GM23338 (cell line): ENCODE data around the gene LTBR. TPM values are rescaled to one million over a fixed set of nuclear protein-coding genes. Genes with fewer than 3 reads are reported as not detected.

Experiments used
- ATAC-seq: fragments of 200-7000 bp; cut with Tn5 transposase; 3 replicates; pipeline ENCODE4 v1.9.1; 2020
- DNase-seq: peaks from one replicate; pipeline ENCODE4 v3.0.0-alpha.2; 2015; ENCODE audit warnings: low spot score
- H2AFZ ChIP-seq: fragments of 200-600 bp; sonication (generic); 2 replicates; pipeline ENCODE4 v1.8.0; 2016; ENCODE audit warnings: antibody characterized with exemption, mild to moderate bottlenecking, moderate library complexity
- H3F3A ChIP-seq: fragments of 200-600 bp; sonication (generic); replicated peaks from 2 replicates; pipeline ENCODE4 v1.8.0; 2017; ENCODE audit warnings: antibody characterized with exemption, mixed run types, low read depth
- H3K27ac ChIP-seq: fragments of 200-600 bp; sonication (generic); 2 replicates; pipeline ENCODE4 v1.6.1; 2016; ENCODE audit warnings: low read depth
- H3K27me3 ChIP-seq: fragments of 200-600 bp; sonication (generic); 2 replicates; pipeline ENCODE4 v1.8.0; 2016; ENCODE audit warnings: mild to moderate bottlenecking, mixed run types, moderate library complexity; ENCODE audit not compliant: insufficient read depth
- H3K36me3 ChIP-seq: fragments of 200-600 bp; sonication (generic); 2 replicates; pipeline ENCODE4 v1.8.0; 2016; ENCODE audit warnings: mild to moderate bottlenecking; ENCODE audit not compliant: insufficient read depth
- H3K4me1 ChIP-seq: fragments of 200-600 bp; sonication (generic); 2 replicates; pipeline ENCODE4 v1.8.0; 2016; ENCODE audit warnings: mild to moderate bottlenecking, moderate library complexity; ENCODE audit not compliant: insufficient read depth
- H3K4me2 ChIP-seq: fragments of 200-600 bp; sonication (generic); 2 replicates; pipeline ENCODE4 v1.7.1; 2017; ENCODE audit warnings: mixed run types
- H3K4me3 ChIP-seq: fragments of 200-600 bp; sonication (generic); 2 replicates; pipeline ENCODE4 v1.6.1; 2016; ENCODE audit warnings: mixed run types
- H3K79me2 ChIP-seq: fragments of 200-600 bp; sonication (generic); replicated peaks from 2 replicates; pipeline ENCODE4 v1.8.0; 2017; ENCODE audit warnings: mild to moderate bottlenecking; ENCODE audit not compliant: insufficient read depth
- H3K9me2 ChIP-seq: fragments of 200-600 bp; sonication (generic); 2 replicates; pipeline ENCODE4 v1.8.0; 2017; ENCODE audit not compliant: insufficient read depth
- H4K20me1 ChIP-seq: fragments of 200-600 bp; sonication (generic); replicated peaks from 2 replicates; pipeline ENCODE4 v1.8.0; 2017; ENCODE audit warnings: mild to moderate bottlenecking; ENCODE audit not compliant: insufficient read depth
- H3K27ac Mint-ChIP-seq: 2 replicates; pipeline ENCODE4 v1.8.0; 2020; ENCODE audit warnings: inconsistent platforms, mild to moderate bottlenecking, moderate library complexity, mixed read lengths
- H3K27me3 Mint-ChIP-seq: 3 replicates; pipeline ENCODE4 v1.8.0; 2022; ENCODE audit warnings: low read depth, mild to moderate bottlenecking, moderate library complexity, mixed read lengths, inconsistent platforms; ENCODE audit not compliant: insufficient read depth, poor library complexity
- H3K36me3 Mint-ChIP-seq: 3 replicates; pipeline ENCODE4 v1.8.0; 2021; ENCODE audit warnings: low read depth, mild to moderate bottlenecking, inconsistent platforms, moderate library complexity, mixed read lengths
- H3K4me1 Mint-ChIP-seq: 3 replicates; pipeline ENCODE4 v1.8.0; 2020; ENCODE audit warnings: mild to moderate bottlenecking, inconsistent platforms, mixed read lengths
- H3K4me3 Mint-ChIP-seq: 3 replicates; pipeline ENCODE4 v1.8.0; 2021; ENCODE audit warnings: moderate library complexity, mild to moderate bottlenecking, inconsistent platforms, mixed read lengths
- H3K9me3 Mint-ChIP-seq: 3 replicates; pipeline ENCODE4 v1.8.0; 2020; ENCODE audit warnings: moderate library complexity, mild to moderate bottlenecking, inconsistent platforms, mixed read lengths
- CREB1 ChIP-seq: fragments of 250-450 bp; sonication (Bioruptor Pico); IDR thresholded peaks from 2 replicates; pipeline ENCODE4 v1.5.0; 2020; ENCODE audit warnings: low read depth, mild to moderate bottlenecking, moderate library complexity
- CTCF ChIP-seq, 2 experiments: fragments of 200-600 bp in 1 of 2; sonication (generic) in 1 of 2; conservative IDR thresholded peaks; 2 replicates each; pipeline versions ENCODE4 v1.5.1 to v1.6.1; 2016 to 2017; ENCODE audit warnings: antibody characterized with exemption in 2 of 2, low read depth in 2 of 2, mild to moderate bottlenecking in 2 of 2, moderate library complexity in 1 of 2
- ETS1 ChIP-seq: IDR thresholded peaks from 2 replicates; pipeline ENCODE4 v1.6.1; 2016; ENCODE audit warnings: antibody characterized with exemption
- EZH2 ChIP-seq: fragments of 200-600 bp; sonication (generic); IDR thresholded peaks from one replicate; pipeline ENCODE4 v1.8.0; 2017; ENCODE audit warnings: antibody characterized with exemption, mild to moderate bottlenecking, low read depth; ENCODE audit not compliant: unreplicated experiment
- EZH2phosphoT487 ChIP-seq: fragments of 200-600 bp; sonication (generic); IDR thresholded peaks from one replicate; pipeline ENCODE4 v1.8.1; 2018; ENCODE audit warnings: antibody characterized with exemption; ENCODE audit not compliant: unreplicated experiment
- JUNB ChIP-seq: IDR thresholded peaks from one replicate; pipeline ENCODE4 v1.6.1; 2016; ENCODE audit warnings: antibody characterized with exemption; ENCODE audit not compliant: unreplicated experiment
- NANOG ChIP-seq: IDR thresholded peaks from 2 replicates; pipeline ENCODE4 v1.6.1; 2016; ENCODE audit warnings: antibody characterized with exemption, borderline replicate concordance
- POLR2AphosphoS5 ChIP-seq: IDR thresholded peaks from 2 replicates; pipeline ENCODE4 v1.6.1; 2016; ENCODE audit warnings: antibody characterized with exemption, low read depth
- STAT1 ChIP-seq: IDR thresholded peaks from one replicate; pipeline ENCODE4 v1.6.1; 2016; ENCODE audit warnings: antibody characterized with exemption; ENCODE audit not compliant: unreplicated experiment
- ZNF114 ChIP-seq: fragments of 250-450 bp; sonication (Bioruptor Pico); IDR thresholded peaks from 2 replicates; pipeline ENCODE4 v1.5.0; 2020; ENCODE audit warnings: mild to moderate bottlenecking, moderate library complexity
- ZNF331 ChIP-seq: fragments of 250-450 bp; sonication (Bioruptor Pico); IDR thresholded peaks from 2 replicates; pipeline ENCODE4 v1.5.0; 2020; ENCODE audit warnings: low read depth, mild to moderate bottlenecking, moderate library complexity
- ZNF462 ChIP-seq: fragments of 250-450 bp; sonication (Bioruptor Pico); IDR thresholded peaks from 2 replicates; pipeline ENCODE4 v1.5.0; 2020; ENCODE audit warnings: mild to moderate bottlenecking, moderate library complexity
- polyA plus RNA-seq: library from polyadenylated mRNA; unstranded; fragments of >200 nt; fragmentation: Nextera tagmentation; extraction: Ambion mirVana; gene quantifications from 2 replicates; pipeline ENCODE4 v1.2.1, GENCODE V29; 2016
- total RNA-seq: library from RNA; depleted of rRNA; stranded (reverse); fragments of >200 nt; shearing (Covaris generic); gene quantifications from 2 replicates; pipeline ENCODE4 v1.2.3, GENCODE V29; 2014
- TF ChIP-seq, protein P1 (sequence below): IDR thresholded peaks from one replicate; pipeline ENCODE4 v1.6.1; 2018; ENCODE audit warnings: antibody characterized with exemption; ENCODE audit not compliant: unreplicated experiment

The LTBR gene
- total and polyA plus RNA-seq, 2 experiments from 2014 or later = 6.1 to 6.8 TPM

- no peaks in the 10 kb centered on the region for H3K9me3 Mint-ChIP-seq
- no peaks in the 10 kb centered on the region for H3K36me3 Mint-ChIP-seq
- peaks cover 19% of the 10 kb centered on the region for H3K4me1 Mint-ChIP-seq
- no peaks in the 10 kb centered on the region for H4K20me1 ChIP-seq
- no peak overlapping the region for H3K4me3 Mint-ChIP-seq
- no peak for TF ChIP-seq NANOG
- TF ChIP-seq ZNF114 (CRISPR knock-in tag) = no peak
- no peak for TF ChIP-seq JUNB
- no peak for TF ChIP-seq EZH2phosphoT487
- no peak for TF ChIP-seq ZNF462 (CRISPR knock-in tag)
- TF ChIP-seq ZNF331 = no peak
- TF ChIP-seq CTCF (conservative IDR thresholded peaks at IDR 0.05; ENCODE audit: low read depth in 2 of 2) = no peak
- no peak for TF ChIP-seq POLR2AphosphoS5
- no peak for TF ChIP-seq EZH2
- TF ChIP-seq ETS1 = no peak
- TF ChIP-seq, protein P1, sequence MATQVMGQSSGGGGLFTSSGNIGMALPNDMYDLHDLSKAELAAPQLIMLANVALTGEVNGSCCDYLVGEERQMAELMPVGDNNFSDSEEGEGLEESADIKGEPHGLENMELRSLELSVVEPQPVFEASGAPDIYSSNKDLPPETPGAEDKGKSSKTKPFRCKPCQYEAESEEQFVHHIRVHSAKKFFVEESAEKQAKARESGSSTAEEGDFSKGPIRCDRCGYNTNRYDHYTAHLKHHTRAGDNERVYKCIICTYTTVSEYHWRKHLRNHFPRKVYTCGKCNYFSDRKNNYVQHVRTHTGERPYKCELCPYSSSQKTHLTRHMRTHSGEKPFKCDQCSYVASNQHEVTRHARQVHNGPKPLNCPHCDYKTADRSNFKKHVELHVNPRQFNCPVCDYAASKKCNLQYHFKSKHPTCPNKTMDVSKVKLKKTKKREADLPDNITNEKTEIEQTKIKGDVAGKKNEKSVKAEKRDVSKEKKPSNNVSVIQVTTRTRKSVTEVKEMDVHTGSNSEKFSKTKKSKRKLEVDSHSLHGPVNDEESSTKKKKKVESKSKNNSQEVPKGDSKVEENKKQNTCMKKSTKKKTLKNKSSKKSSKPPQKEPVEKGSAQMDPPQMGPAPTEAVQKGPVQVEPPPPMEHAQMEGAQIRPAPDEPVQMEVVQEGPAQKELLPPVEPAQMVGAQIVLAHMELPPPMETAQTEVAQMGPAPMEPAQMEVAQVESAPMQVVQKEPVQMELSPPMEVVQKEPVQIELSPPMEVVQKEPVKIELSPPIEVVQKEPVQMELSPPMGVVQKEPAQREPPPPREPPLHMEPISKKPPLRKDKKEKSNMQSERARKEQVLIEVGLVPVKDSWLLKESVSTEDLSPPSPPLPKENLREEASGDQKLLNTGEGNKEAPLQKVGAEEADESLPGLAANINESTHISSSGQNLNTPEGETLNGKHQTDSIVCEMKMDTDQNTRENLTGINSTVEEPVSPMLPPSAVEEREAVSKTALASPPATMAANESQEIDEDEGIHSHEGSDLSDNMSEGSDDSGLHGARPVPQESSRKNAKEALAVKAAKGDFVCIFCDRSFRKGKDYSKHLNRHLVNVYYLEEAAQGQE = no peak
- TF ChIP-seq CREB1 (CRISPR knock-in tag) = no peak
- TF ChIP-seq STAT1 = no peak
- H3K27me3 Mint-ChIP-seq = peaks cover 5% of the 10 kb centered on the region
- peaks cover 11% of the 10 kb centered on the region for H3K4me1 ChIP-seq
- H3K27ac Mint-ChIP-seq = no peak overlapping the region
- H3K9me2 ChIP-seq = no peaks in the 10 kb centered on the region
- H3K4me2 ChIP-seq = no peak overlapping the region
- peaks cover 8% of the 10 kb centered on the region; the same call in 1 of the 2 replicates for H3F3A ChIP-seq
- no peak overlapping the region for H2AFZ ChIP-seq
- H3K27me3 ChIP-seq = no peaks in the 10 kb centered on the region
- DNase-seq = no peak
- H3K79me2 ChIP-seq = no peaks in the 10 kb centered on the region
- no peak overlapping the region for H3K4me3 ChIP-seq
- H3K27ac ChIP-seq = no peak overlapping the region
- ATAC-seq = no peak
- H3K36me3 ChIP-seq = no peaks in the 10 kb centered on the region
Measured at GRCh38 chr12:6438345-6438744, 54.4 kb downstream of the LTBR start.
